H54 (cell line): Measurements from ENCODE around the gene MED27.
A peak's percentile ranks its signal among the peaks of the same experiment; 100 is the strongest.

Source experiments
- DNase-seq: peaks from one replicate; pipeline ENCODE4 v3.0.0; 2011; ENCODE audit warnings: low spot score, mixed read lengths; ENCODE audit not compliant: insufficient read length
- FAIRE-seq: peaks from 3 replicates; lab custom pipeline; 2011; peaks lifted over from hg19 to GRCh38; lab: Jason Lieb, UNC
- POLR2A ChIP-seq: IDR thresholded peaks from 2 replicates; pipeline ENCODE4 v1.6.1; 2011; ENCODE audit warnings: low read depth, mild to moderate bottlenecking, low read length

Gene MED27

DNA sequence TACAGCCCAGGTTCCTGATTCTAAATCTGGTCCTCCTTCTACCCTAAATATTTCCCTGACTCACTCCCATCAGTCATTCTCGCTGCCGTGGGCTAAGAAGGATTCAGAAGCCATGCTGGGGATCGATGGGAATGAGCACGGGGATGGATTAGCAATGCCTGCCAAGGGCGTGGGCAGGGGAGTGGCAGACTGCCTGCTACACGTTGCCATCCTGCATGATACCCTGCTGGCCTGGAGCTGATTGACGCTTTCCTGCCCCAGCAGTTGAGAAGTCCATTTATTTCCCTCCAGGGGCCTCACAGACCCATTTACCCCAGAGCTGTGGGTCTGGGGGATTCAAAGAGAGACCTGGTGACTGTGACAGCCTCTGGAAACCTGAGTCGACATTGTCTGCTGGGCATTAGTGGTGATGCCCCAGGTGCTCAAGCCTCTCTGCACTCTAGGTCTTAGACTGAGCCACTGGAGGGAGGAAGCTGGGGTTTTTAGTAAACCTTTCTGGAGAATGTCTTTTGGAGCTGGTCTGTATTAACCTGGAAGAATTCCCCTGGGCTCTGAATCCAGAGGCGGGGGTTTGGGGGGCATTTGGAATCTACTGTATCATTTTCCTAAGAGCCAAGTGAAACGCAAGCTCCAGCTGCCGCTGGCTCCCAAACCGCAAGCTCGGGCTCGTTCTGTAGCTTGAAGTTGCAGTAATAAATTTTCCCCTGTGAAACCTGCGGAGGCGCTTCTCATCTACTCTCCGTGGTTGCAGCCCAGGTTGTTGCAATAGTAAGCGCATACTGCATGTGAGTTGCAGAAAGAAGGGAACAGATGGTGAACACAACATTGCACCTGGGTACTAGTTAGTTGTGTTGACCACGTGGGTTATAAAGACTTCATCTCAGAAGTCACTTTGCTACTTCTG, 263.4 kb downstream of the MED27 start:
- FAIRE-seq, result no peak
- no peak for DNase-seq
- no peak for TF ChIP-seq POLR2A

DNA sequence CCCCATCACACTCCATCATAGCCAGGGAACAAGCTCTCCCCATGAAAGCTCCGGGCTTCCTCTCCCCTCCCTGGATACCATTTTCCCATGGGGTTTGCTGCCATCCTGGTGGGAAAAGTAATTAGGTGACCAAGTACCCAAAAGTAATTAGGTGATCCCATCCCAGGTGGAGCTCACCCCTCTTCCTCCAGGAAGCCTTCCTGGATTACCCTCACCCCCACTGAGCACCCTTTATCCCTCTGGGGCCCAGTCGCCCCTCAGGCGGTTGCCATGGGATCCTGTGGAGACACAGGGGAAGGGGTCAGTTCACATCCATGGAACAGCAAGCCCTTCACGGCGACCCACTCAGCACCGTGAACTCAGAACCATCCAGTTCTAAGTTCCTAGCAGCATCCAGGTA, 265.0 kb downstream of the MED27 start:
- no peak for FAIRE-seq

DNA sequence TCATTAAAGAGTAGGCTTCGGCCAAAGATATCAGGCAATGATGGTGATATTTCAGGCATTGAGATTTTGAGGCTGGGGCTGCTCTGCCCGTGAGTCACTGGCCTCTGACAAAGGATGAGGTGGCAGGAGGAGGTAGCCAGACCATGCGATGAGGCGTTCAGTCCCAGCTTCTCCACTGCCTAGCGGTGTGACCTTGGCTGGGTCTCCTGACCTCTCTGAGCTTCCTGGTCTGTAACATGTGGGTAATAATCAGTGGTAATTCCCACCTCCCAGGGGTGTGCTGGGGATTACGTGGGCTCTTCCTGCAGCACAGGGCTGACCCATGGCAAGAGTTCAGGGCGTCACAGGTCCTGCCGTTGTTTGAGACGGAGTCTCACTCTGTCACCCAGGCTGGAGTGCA, 266.6 kb downstream of the MED27 start:
- DNase-seq, result peak; percentile 74
- no peak for FAIRE-seq
- no peak for TF ChIP-seq POLR2A

More for the DNA sequence above, 265.0 kb downstream of the MED27 start:
- no peak for DNase-seq
- TF ChIP-seq POLR2A, result no peak

DNA sequence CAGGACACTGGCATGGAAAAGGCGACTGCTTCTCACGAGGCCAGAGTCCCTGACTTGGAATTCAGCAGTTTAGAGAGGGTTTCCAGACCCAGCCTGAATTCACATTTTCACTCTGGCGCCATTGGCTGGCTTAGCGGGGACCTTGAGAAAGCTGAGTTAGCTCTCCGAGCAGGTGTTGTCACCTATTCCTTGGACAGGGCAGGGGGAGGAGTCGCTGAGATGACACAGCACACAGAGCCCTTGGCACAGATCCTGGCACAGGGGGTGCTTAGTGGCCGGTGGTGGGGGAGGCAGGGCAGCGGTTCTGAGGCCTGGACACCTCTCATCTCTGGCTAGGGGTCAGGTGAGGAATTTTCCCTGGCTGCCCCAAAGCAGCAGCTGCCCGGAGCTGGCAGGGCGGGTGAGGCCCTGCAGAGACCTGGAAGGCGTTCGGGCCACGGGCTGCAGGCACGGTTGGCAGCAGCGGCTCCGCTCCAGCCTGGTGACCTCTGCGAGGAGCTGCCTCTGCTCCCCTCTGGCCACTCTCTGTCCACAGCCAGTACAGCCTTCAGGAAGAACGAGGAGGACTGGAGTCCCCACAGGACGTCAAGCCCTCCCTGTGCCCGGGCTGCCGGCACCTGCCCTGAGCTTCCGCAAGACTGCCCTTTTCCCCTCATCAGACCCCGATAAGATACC, 267.4 kb downstream of the MED27 start:
- no peak for FAIRE-seq
- TF ChIP-seq POLR2A, result no peak
- DNase-seq, result no peak

DNA sequence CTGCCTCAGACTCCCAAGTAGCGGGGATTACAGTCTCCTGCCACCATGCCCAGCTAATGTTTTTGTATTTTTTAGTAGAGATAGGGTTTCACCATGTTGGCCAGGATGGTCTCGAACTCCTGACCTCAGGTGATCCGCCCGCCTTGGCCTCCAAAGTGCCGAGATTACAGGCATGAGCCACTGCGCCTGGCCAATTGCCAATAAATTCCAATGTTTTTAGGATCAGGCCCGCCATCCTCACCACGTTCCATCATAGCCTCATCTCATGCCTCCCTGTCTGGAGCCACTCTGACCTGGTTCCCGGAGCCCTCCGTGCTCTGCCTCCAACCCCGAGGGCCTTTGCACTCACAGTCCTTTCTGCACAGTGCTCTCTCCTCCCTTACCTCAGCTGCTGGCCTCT, 268.3 kb downstream of the MED27 start:
- FAIRE-seq (no peak), DNase-seq (no peak)
- TF ChIP-seq POLR2A, result no peak

DNA sequence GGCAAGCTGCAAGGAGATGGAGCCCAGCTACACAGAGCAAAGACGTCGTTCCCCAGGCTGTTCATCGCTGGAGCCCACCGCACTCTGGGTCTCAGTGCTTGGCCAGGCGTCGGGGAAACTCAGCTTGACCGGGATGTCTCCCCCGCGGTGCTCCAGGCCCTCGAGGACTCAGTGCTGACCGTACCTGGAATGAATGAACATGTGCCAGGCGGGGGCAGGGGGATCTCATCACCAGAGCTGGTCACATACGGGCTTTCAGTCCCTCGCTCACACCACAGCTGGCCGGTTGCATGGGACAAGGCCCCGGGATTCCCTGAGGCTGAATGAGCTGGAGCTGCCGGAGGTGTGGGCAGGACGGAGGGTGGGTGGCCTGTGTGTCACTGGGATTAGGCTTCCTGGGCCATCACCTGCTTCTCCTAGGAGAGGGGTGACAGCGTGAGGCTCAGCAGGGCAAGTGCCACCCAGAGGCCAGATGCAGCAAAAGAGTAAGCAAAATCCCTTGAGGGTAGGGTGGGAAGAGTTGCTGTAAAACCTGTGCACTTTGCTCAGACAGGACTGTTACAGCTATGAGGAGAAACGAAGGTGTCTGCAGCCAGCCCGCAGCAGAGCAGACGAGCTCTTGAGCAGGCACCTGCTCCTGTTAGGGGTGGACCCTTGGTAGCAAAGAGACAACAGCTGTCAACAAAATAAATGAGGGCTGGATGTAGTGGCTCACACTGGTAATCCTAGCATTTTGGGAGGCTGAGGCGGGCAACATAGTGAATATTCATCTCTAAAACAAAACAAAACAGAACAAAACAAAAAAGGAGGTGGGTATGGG, 269.1 kb downstream of the MED27 start:
- TF ChIP-seq POLR2A, result no peak
- DNase-seq (no peak), FAIRE-seq (no peak)
